PC-3 (cell line): ENCODE results near the gene ZNF784. TPM values are rescaled to one million over a fixed set of nuclear protein-coding genes. Genes with fewer than 3 reads are reported as not detected.
A peak's percentile ranks its signal among the peaks of the same experiment; 100 is the strongest.

Experiments
- ATAC-seq: fragments of 200-7000 bp; cut with Tn5 transposase; 2 replicates; pipeline ENCODE4 v1.9.1; 2020; ENCODE audit warnings: mild to moderate bottlenecking, moderate library complexity
- BruUV-seq: library from RNA; stranded (reverse); fragments of 400-500 nt; replicated peaks from 2 replicates; lab custom pipeline; 2021; lab: Mats Ljungman, UMichigan
- CTCF ChIA-PET: fragments of 300-600 bp; sonication (Branson Sonifier 250); formaldehyde crosslinking; loops from one replicate; lab custom pipeline; 2022; ENCODE audit warnings: antibody characterized with exemption; lab: Charles Lee
- POLR2A ChIA-PET: fragments of 300-600 bp; sonication (Branson Sonifier 250); formaldehyde crosslinking; loops from one replicate; lab custom pipeline; 2022; ENCODE audit warnings: antibody characterized with exemption; ENCODE audit not compliant: unreplicated experiment; lab: Charles Lee
- DNase-seq: peaks from one replicate; pipeline ENCODE4 v3.0.0-alpha.2; 2015
- H2AFZ ChIP-seq: fragments of 300-600 bp; sonication (generic); 2 replicates; pipeline ENCODE4 v1.6.0; 2016; ENCODE audit warnings: antibody characterized with exemption, low read length
- H3F3A ChIP-seq: fragments of 300-600 bp; sonication (generic); one replicate; pipeline ENCODE4 v1.6.0; 2017; ENCODE audit warnings: antibody characterized with exemption, low read length, control low read depth, mild to moderate bottlenecking; ENCODE audit not compliant: unreplicated experiment
- H3K27ac ChIP-seq: fragments of 300-600 bp; sonication (generic); 2 replicates; pipeline ENCODE4 v1.5.1; 2016; ENCODE audit warnings: mild to moderate bottlenecking, low read length
- H3K27me3 ChIP-seq: fragments of 300-600 bp; sonication (generic); 2 replicates; pipeline ENCODE4 v1.6.1; 2016; ENCODE audit warnings: low read length, mixed read lengths
- H3K36me3 ChIP-seq: fragments of 300-600 bp; sonication (generic); 2 replicates; pipeline ENCODE4 v1.6.1; 2016; ENCODE audit warnings: low read depth, mixed run types, low read length, mixed read lengths
- H3K4me1 ChIP-seq: fragments of 300-600 bp; sonication (generic); 2 replicates; pipeline ENCODE4 v1.5.1; 2016; ENCODE audit warnings: low read length; ENCODE audit not compliant: insufficient read depth
- H3K4me2 ChIP-seq: fragments of 300-600 bp; sonication (generic); 2 replicates; pipeline ENCODE4 v1.6.0; 2016; ENCODE audit warnings: low read length
- H3K4me3 ChIP-seq: fragments of 300-600 bp; sonication (generic); 2 replicates; pipeline ENCODE4 v1.5.1; 2016; ENCODE audit warnings: mild to moderate bottlenecking, low read length, mixed read lengths
- H3K79me2 ChIP-seq: fragments of 300-600 bp; sonication (generic); 2 replicates; pipeline ENCODE4 v1.6.1; 2017; ENCODE audit warnings: low read length, mixed read lengths
- H3K9ac ChIP-seq: fragments of 300-600 bp; sonication (generic); 2 replicates; pipeline ENCODE4 v1.6.0; 2016; ENCODE audit warnings: mild to moderate bottlenecking, low read length
- H3K9me2 ChIP-seq: fragments of 300-600 bp; sonication (generic); replicated peaks from 2 replicates; pipeline ENCODE4 v1.6.1; 2016; ENCODE audit warnings: mixed run types, low read length, mixed read lengths
- H3K9me3 ChIP-seq: fragments of 300-600 bp; sonication (generic); 2 replicates; pipeline ENCODE4 v1.6.1; 2016; ENCODE audit warnings: low read length, mixed read lengths
- H4K20me1 ChIP-seq: fragments of 300-600 bp; sonication (generic); 2 replicates; pipeline ENCODE4 v1.6.1; 2016; ENCODE audit warnings: low read length, mixed read lengths
- EZH2 ChIP-seq: fragments of 300-600 bp; sonication (generic); IDR thresholded peaks from one replicate; pipeline ENCODE4 v1.6.1; 2017; ENCODE audit warnings: antibody characterized with exemption, mild to moderate bottlenecking, low read length; ENCODE audit not compliant: unreplicated experiment
- EZH2phosphoT487 ChIP-seq: fragments of 300-600 bp; sonication (generic); IDR thresholded peaks from 2 replicates; pipeline ENCODE4 v1.6.1; 2018; ENCODE audit warnings: mild to moderate bottlenecking, antibody characterized with exemption, low read length, borderline replicate concordance
- intact Hi-C: fragments of 100-400 bp; cut with micrococcal nuclease; formaldehyde crosslinking; loops from 2 replicates; pipeline ENCODE4 v1.9.0; 2023
- total RNA-seq: library from RNA; depleted of rRNA; stranded (reverse); fragments of >200 nt; gene quantifications from 2 replicates; pipeline ENCODE4 v1.2.3, GENCODE V29; 2014
- TF ChIP-seq, protein P1 (sequence below): fragments of 300-600 bp; sonication (generic); conservative IDR thresholded peaks from 2 replicates; pipeline ENCODE4 v1.5.1; 2017; ENCODE audit warnings: antibody characterized with exemption, low read depth, mild to moderate bottlenecking, low read length

ZNF784 gene
- total RNA-seq, 1 experiment from 2014 or later = 9.0 TPM

DNA sequence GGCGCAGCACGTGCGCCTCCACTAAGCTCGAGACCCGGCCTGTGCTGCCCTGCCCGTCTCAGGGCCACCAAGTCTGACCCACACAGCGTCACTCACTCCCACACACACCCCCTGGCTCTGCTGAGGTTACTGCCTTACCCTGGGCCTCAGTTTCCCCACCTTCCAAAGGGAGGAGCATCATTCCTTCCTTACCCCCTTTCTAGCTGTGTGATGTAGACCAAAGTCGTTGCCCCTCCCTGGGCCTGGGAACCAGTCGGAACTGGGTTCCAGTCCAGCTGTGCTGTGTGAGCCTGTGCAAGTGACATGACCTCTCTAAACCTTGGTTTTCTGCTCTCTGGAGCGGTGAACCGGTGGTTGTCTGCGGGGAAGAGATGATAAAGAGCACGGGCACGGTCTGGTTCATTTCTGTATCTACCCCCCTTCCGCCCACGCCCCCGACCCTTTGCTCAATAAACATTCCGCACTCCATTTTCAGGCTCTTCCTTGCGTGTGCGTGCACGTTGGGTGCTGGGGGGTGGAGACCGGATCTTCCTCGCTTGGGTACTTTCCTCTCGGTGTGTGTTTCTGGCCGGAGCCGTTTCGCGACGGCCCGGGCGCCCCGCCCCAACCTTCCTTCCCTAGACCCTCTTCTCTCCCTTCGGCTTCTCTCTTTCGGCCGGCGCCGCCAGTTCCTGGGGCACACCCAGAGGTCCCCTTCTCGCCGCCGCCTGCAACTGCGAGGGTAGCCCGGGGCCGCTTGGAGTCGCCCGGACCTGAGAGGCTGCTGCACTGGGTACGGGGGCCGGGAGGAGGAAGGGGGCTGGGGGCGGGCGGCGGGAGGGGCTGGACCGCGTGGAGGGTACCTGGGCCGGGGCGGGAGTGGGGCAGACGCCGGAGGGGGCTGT lies 18.9 kb upstream of the ZNF784 start, which contains the start of gene ZNF581:
Gene ZNF581 (plus strand): TSS at position 647 of the 884 bp plus-strand sequence. CDS start 923 bp downstream, outside the sequence.
- intact Hi-C loops = no loop called here
- Histone ChIP-seq H3K27ac (peak within 1 kb of the TSS; percentile 53), H3K9me3 (no peaks in the 10 kb centered on the region), H3K79me2 (peaks cover 67% of the 10 kb centered on the region), H3K27me3 (no peaks in the 10 kb centered on the region), H4K20me1 (0 out of 2 replicates have a peak, but pooled peaks cover 4% of the 10 kb centered on the region), H3K36me3 (peaks cover 14% of the 10 kb centered on the region), H3K4me3 (peak within 1 kb of the TSS; percentile 96), H3K4me1 (peaks cover 42% of the 10 kb centered on the region), H2AFZ (peak within 1 kb of the TSS; percentile 56), H3K4me2 (peak within 1 kb of the TSS; percentile 85), H3F3A (peaks cover 9% of the 10 kb centered on the region), H3K9ac (peak within 1 kb of the TSS; percentile 95), H3K9me2 (no peaks in the 10 kb centered on the region)
- peak; percentile 31 for ATAC-seq
- no TSS peak for BruUV-seq
- ChIA-PET CTCF (interaction anchor here (0.8 to 1.5 kb wide), 2 partner anchors 11 kb away, joined by 3 to 6 read pairs; partner anchors contain the start of gene U2AF2), POLR2A (no interaction called here)
- peak; percentile 90 for DNase-seq
- TF ChIP-seq EZH2phosphoT487 (no peak), EZH2 (no peak)
- TF ChIP-seq, protein P1, sequence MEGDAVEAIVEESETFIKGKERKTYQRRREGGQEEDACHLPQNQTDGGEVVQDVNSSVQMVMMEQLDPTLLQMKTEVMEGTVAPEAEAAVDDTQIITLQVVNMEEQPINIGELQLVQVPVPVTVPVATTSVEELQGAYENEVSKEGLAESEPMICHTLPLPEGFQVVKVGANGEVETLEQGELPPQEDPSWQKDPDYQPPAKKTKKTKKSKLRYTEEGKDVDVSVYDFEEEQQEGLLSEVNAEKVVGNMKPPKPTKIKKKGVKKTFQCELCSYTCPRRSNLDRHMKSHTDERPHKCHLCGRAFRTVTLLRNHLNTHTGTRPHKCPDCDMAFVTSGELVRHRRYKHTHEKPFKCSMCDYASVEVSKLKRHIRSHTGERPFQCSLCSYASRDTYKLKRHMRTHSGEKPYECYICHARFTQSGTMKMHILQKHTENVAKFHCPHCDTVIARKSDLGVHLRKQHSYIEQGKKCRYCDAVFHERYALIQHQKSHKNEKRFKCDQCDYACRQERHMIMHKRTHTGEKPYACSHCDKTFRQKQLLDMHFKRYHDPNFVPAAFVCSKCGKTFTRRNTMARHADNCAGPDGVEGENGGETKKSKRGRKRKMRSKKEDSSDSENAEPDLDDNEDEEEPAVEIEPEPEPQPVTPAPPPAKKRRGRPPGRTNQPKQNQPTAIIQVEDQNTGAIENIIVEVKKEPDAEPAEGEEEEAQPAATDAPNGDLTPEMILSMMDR = no peak

DNA sequence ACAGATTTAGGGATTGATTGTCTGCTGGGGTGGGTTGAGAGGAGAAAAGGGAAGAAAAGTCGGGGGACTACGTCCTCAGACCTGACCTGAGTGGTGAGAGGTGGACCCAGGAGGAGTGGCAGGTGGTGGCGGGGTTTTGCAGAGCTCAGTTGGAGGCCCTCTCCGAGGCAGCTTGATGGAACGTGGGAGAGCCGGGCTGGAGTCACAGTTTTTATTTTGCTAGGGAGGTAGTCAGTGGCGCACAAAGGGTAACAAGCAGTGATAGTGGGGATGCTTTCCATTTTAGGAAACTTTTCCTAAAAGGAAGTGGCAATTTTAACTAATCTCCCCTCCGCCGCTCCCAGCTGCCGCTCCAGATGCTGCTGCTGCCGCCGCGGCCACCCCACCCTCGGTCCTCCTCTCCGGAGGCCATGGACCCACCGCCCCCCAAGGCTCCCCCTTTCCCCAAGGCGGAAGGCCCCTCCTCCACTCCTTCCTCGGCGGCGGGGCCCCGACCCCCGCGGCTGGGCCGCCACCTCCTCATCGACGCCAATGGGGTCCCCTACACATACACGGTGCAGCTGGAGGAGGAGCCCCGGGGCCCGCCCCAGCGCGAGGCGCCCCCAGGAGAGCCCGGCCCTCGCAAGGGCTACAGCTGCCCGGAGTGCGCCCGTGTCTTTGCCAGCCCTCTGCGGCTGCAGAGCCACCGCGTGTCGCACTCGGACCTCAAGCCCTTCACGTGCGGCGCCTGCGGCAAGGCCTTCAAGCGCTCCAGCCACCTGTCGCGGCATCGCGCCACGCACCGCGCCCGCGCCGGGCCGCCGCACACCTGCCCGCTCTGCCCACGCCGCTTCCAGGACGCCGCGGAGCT lies 18.0 kb upstream of the ZNF784 start:
- intact Hi-C loops = no loop called here
- peak; percentile 51 for DNase-seq
- H3K27ac ChIP-seq = peak overlapping the region; percentile 53
- H3K36me3 ChIP-seq = peaks cover 14% of the 10 kb centered on the region
- no TSS peak for BruUV-seq
- peak overlapping the region; percentile 95 for H3K9ac ChIP-seq
- H3K9me3 ChIP-seq = no peaks in the 10 kb centered on the region
- ATAC-seq = peak; percentile 5
- POLR2A ChIA-PET = no interaction called here
- H3K4me3 ChIP-seq = peak overlapping the region; percentile 96
- CTCF ChIA-PET = interaction anchor here (0.8 to 1.5 kb wide), 2 partner anchors 10 to 12 kb away, joined by 3 to 6 read pairs; partner anchors contain the start of gene U2AF2
- peak overlapping the region; percentile 56 for H2AFZ ChIP-seq
- H3F3A ChIP-seq = peaks cover 7% of the 10 kb centered on the region
- H3K79me2 ChIP-seq = peaks cover 71% of the 10 kb centered on the region
- H3K4me2 ChIP-seq = peak overlapping the region; percentile 85
- 0 out of 2 replicates have a peak, but pooled peaks cover 4% of the 10 kb centered on the region for H4K20me1 ChIP-seq
- peaks cover 38% of the 10 kb centered on the region for H3K4me1 ChIP-seq
- TF ChIP-seq EZH2phosphoT487 (peak; percentile 92), EZH2 (no peak)
- H3K9me2 ChIP-seq = no peaks in the 10 kb centered on the region
- H3K27me3 ChIP-seq = no peaks in the 10 kb centered on the region
